ENCODE measurements around the gene HSPA9. TPM values are rescaled to one million over a fixed set of nuclear protein-coding genes. Genes with fewer than 3 reads are reported as not detected.

The HSPA9 gene
- polyA plus RNA-seq, 2 of the 4 experiments (the other 2 are of a cell fraction): 417 to 615 TPM

- ChIA-PET POLR2A (no interaction called here), CTCF (interaction anchor here (0.6 to 6.0 kb wide), 5 partner anchors 8 to 66 kb away, joined by 3 to 53 read pairs (median 4); no protein-coding TSS in a partner anchor)
- no peak for FAIRE-seq
- no peak for DNase-seq (ENCODE audit: low read depth in 1 of 2, low spot score in 1 of 2)
- H3K4me1 ChIP-seq: peaks cover 4% of the 10 kb centered on the region; the same call in 2 of the 3 replicates
- H3K27ac ChIP-seq: no peak overlapping the region
- H3K4me3 ChIP-seq: no peak overlapping the region
- no peak overlapping the region for H3K4me2 ChIP-seq
- 93% methylated on average over 3 of the region's 3 CpGs for WGBS (ENCODE audit: missing lambda C conversion rate)
- no peaks in the 10 kb centered on the region for H3K9me3 ChIP-seq
- no peak for TF ChIP-seq CHD4 (IDR thresholded peaks at IDR 0.05; ENCODE audit: borderline replicate concordance)
- TF ChIP-seq ELK1 (IDR thresholded peaks at IDR 0.05; ENCODE audit: low read depth, low read length): no peak
- no peak for TF ChIP-seq PHF8 (IDR thresholded peaks at IDR 0.05; ENCODE audit: borderline replicate concordance, low read depth)
- no peak for TF ChIP-seq FOXS1 (CRISPR knock-in tag; IDR thresholded peaks at IDR 0.05)
- no peak for TF ChIP-seq TFCP2L1 (CRISPR knock-in tag; IDR thresholded peaks at IDR 0.05)
- no peak for TF ChIP-seq POLR2A (IDR thresholded peaks at IDR 0.05; ENCODE audit: low read length)
- no peak for TF ChIP-seq HOXA7 (CRISPR knock-in tag; IDR thresholded peaks at IDR 0.05)
- TF ChIP-seq, protein P1, sequence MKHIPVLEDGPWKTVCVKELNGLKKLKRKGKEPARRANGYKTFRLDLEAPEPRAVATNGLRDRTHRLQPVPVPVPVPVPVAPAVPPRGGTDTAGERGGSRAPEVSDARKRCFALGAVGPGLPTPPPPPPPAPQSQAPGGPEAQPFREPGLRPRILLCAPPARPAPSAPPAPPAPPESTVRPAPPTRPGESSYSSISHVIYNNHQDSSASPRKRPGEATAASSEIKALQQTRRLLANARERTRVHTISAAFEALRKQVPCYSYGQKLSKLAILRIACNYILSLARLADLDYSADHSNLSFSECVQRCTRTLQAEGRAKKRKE (CRISPR knock-in tag; IDR thresholded peaks at IDR 0.05; ENCODE audit: low read depth): no peak
- no peak for TF ChIP-seq RNF2 (IDR thresholded peaks at IDR 0.05; ENCODE audit: borderline replicate concordance, low read depth)
- no peak for TF ChIP-seq EHF (CRISPR knock-in tag; IDR thresholded peaks at IDR 0.05)
- no peak for ATAC-seq
Measured at GRCh38 chr5:138515556-138516245, 59.5 kb downstream of the HSPA9 start.

GRCh38 chr5:138514021-138514420, 61.2 kb downstream of the HSPA9 start:
- WGBS (ENCODE audit: missing lambda C conversion rate): 100% methylated on average over 1 of the region's 1 CpG
- DNase-seq (ENCODE audit: low read depth in 1 of 2, low spot score in 1 of 2) (no peak), ATAC-seq (no peak), FAIRE-seq (no peak)
- H3K4me3 ChIP-seq: no peak overlapping the region
- no peaks in the 10 kb centered on the region for H3K9me3 ChIP-seq
- no peak overlapping the region for H3K27ac ChIP-seq
- ChIA-PET POLR2A (no interaction called here), CTCF (interaction anchor here (1.1 to 6.0 kb wide), 6 partner anchors 10 to 334 kb away, joined by 3 to 53 read pairs (median 4); no protein-coding TSS in a partner anchor)
- peaks cover 2% of the 10 kb centered on the region; the same call in 1 of the 3 replicates for H3K4me1 ChIP-seq
- TF ChIP-seq JUN (IDR thresholded peaks at IDR 0.05) (no peak), CBX8 (IDR thresholded peaks at IDR 0.05) (no peak), REST (IDR thresholded peaks at IDR 0.05) (no peak), KDM5A (IDR thresholded peaks at IDR 0.05) (no peak), HEYL (CRISPR knock-in tag; IDR thresholded peaks at IDR 0.05) (no peak), EP300 (IDR thresholded peaks at IDR 0.05) (no peak), CHD4 (IDR thresholded peaks at IDR 0.05; ENCODE audit: borderline replicate concordance) (no peak), JUNB (IDR thresholded peaks at IDR 0.05) (no peak), FOSB (CRISPR knock-in tag; IDR thresholded peaks at IDR 0.05) (no peak)
- TF ChIP-seq, protein P2, sequence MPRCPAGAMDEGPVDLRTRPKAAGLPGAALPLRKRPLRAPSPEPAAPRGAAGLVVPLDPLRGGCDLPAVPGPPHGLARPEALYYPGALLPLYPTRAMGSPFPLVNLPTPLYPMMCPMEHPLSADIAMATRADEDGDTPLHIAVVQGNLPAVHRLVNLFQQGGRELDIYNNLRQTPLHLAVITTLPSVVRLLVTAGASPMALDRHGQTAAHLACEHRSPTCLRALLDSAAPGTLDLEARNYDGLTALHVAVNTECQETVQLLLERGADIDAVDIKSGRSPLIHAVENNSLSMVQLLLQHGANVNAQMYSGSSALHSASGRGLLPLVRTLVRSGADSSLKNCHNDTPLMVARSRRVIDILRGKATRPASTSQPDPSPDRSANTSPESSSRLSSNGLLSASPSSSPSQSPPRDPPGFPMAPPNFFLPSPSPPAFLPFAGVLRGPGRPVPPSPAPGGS (IDR thresholded peaks at IDR 0.05): no peak
- H3K4me2 ChIP-seq: no peak overlapping the region
